ENCODE measurements around the gene CREBRF. TPM values are rescaled to one million over a fixed set of nuclear protein-coding genes. Genes with fewer than 3 reads are reported as not detected.
"Not testable (repeated sequence)": the region's sequence is repeated elsewhere in the genome, so short reads cannot be mapped to it uniquely, and the experiment has no call there.

The CREBRF gene
- total RNA-seq, 1 donor from 2014 or later, result 39.8 TPM

- DNase-seq, result no peak
Measured at GRCh38 chr5:173035904-173036707, 20.0 kb upstream of the CREBRF start.

GRCh38 chr5:173039188-173039587 lies 17.0 kb upstream of the CREBRF start:
- no peak for DNase-seq

GRCh38 chr5:173039964-173040363 lies 16.2 kb upstream of the CREBRF start:
- no peak for DNase-seq

GRCh38 chr5:173041881-173042762 lies 14.0 kb upstream of the CREBRF start:
- DNase-seq, result no peak

- no peak for DNase-seq
Measured at GRCh38 chr5:173042763-173043107, 13.4 kb upstream of the CREBRF start.

GRCh38 chr5:173045474-173045873 lies 10.7 kb upstream of the CREBRF start:
- DNase-seq, result no peak

GRCh38 chr5:173047096-173047837 lies 8.9 kb upstream of the CREBRF start:
- not testable (repeated sequence) for DNase-seq

- DNase-seq, result no peak
Measured at GRCh38 chr5:173047838-173048105, 8.4 kb upstream of the CREBRF start.

GRCh38 chr5:173050791-173051190 lies 5.4 kb upstream of the CREBRF start:
- DNase-seq, result no peak

- no peak for DNase-seq
Measured at GRCh38 chr5:173051746-173052145, 4.4 kb upstream of the CREBRF start.

- no peak for DNase-seq
Measured at GRCh38 chr5:173053041-173053440, 3.1 kb upstream of the CREBRF start.

- DNase-seq, result no peak
Measured at GRCh38 chr5:173055042-173055721, 970 bp upstream of the CREBRF start.

GRCh38 chr5:173055722-173055982 lies 500 bp upstream of the CREBRF start:
- no peak for DNase-seq

- DNase-seq, result no peak
Measured at GRCh38 chr5:173056783-173057061, 570 bp downstream of the CREBRF start.

- peak; percentile 99 for DNase-seq
Measured at GRCh38 chr5:173057062-173057924, 1.1 kb downstream of the CREBRF start.

- DNase-seq, result no peak
Measured at GRCh38 chr5:173062141-173062540, 6.0 kb downstream of the CREBRF start.

GRCh38 chr5:173065155-173065554 lies 9.0 kb downstream of the CREBRF start:
- DNase-seq, result no peak

- no peak for DNase-seq
Measured at GRCh38 chr5:173069671-173070070, 13.5 kb downstream of the CREBRF start.

- DNase-seq, result no peak
Measured at GRCh38 chr5:173075137-173075843, 19.1 kb downstream of the CREBRF start.

GRCh38 chr5:173075970-173076369 lies 19.8 kb downstream of the CREBRF start:
- DNase-seq, result no peak

- not testable (repeated sequence) for DNase-seq
Measured at GRCh38 chr5:173076471-173076870, 20.3 kb downstream of the CREBRF start.
